Astrocyte (in vitro differentiated cells and primary cell): ENCODE measurements around the gene CLEC4E. TPM values are rescaled to one million over a fixed set of nuclear protein-coding genes. Genes with fewer than 3 reads are reported as not detected.

Experiments used
- DNase-seq: peaks from one replicate; pipeline ENCODE4 v3.0.0-alpha.2; 2010; ENCODE audit warnings: low read depth
- FAIRE-seq: peaks from 2 replicates; lab custom pipeline; 2011; peaks lifted over from hg19 to GRCh38; lab: Jason Lieb, UNC
- H2AFZ ChIP-seq: 2 replicates; pipeline ENCODE4 v1.6.0; 2012; ENCODE audit warnings: low read depth, low read length, inconsistent platforms
- H3K27ac ChIP-seq: 2 replicates; pipeline ENCODE4 v1.5.1; 2011; ENCODE audit warnings: low read depth, low read length, inconsistent platforms
- H3K27me3 ChIP-seq: 2 replicates; pipeline ENCODE4 v1.6.0; 2011; ENCODE audit warnings: low read length, inconsistent platforms; ENCODE audit not compliant: insufficient read depth
- H3K36me3 ChIP-seq: 2 replicates; pipeline ENCODE4 v1.5.1; 2011; ENCODE audit warnings: low read length, inconsistent platforms; ENCODE audit not compliant: insufficient read depth
- H3K4me1 ChIP-seq: 2 replicates; pipeline ENCODE4 v1.5.1; 2011; ENCODE audit warnings: low read length, inconsistent platforms; ENCODE audit not compliant: insufficient read depth
- H3K4me2 ChIP-seq: 2 replicates; pipeline ENCODE4 v1.6.0; 2012; ENCODE audit warnings: low read length, inconsistent platforms
- H3K4me3 ChIP-seq: 2 replicates; pipeline ENCODE4 v1.5.1; 2011; ENCODE audit warnings: low read depth, mild to moderate bottlenecking, low read length, inconsistent platforms; ENCODE audit not compliant: insufficient read depth
- H3K79me2 ChIP-seq: 2 replicates; pipeline ENCODE4 v1.6.0; 2012; ENCODE audit warnings: mild to moderate bottlenecking, low read length, inconsistent platforms; ENCODE audit not compliant: insufficient read depth
- H3K9ac ChIP-seq: 2 replicates; pipeline ENCODE4 v1.6.0; 2012; ENCODE audit warnings: mild to moderate bottlenecking, low read length, inconsistent platforms
- H3K9me3 ChIP-seq: 2 replicates; pipeline ENCODE4 v1.5.1; 2012; ENCODE audit warnings: low read depth, mild to moderate bottlenecking, low read length, inconsistent platforms; ENCODE audit not compliant: insufficient read depth
- H4K20me1 ChIP-seq: 2 replicates; pipeline ENCODE4 v1.6.0; 2012; ENCODE audit warnings: low read length, inconsistent platforms; ENCODE audit not compliant: insufficient read depth
- H3K27ac Mint-ChIP-seq: one replicate; pipeline ENCODE4 v1.8.0; 2021; ENCODE audit warnings: mild to moderate bottlenecking, mixed read lengths; ENCODE audit not compliant: unreplicated experiment
- H3K27me3 Mint-ChIP-seq: one replicate; pipeline ENCODE4 v1.8.0; 2021; ENCODE audit warnings: low read depth, mixed read lengths; ENCODE audit not compliant: unreplicated experiment
- H3K36me3 Mint-ChIP-seq: one replicate; pipeline ENCODE4 v1.8.0; 2021; ENCODE audit warnings: low read depth, mixed read lengths; ENCODE audit not compliant: unreplicated experiment
- H3K4me1 Mint-ChIP-seq: one replicate; pipeline ENCODE4 v1.8.0; 2021; ENCODE audit warnings: low read depth, mixed read lengths; ENCODE audit not compliant: unreplicated experiment
- H3K4me3 Mint-ChIP-seq: one replicate; pipeline ENCODE4 v1.8.0; 2021; ENCODE audit warnings: mild to moderate bottlenecking, moderate library complexity, mixed read lengths; ENCODE audit not compliant: unreplicated experiment
- H3K9me3 Mint-ChIP-seq: one replicate; pipeline ENCODE4 v1.8.0; 2021; ENCODE audit warnings: mild to moderate bottlenecking, mixed read lengths; ENCODE audit not compliant: unreplicated experiment
- EZH2 ChIP-seq: IDR thresholded peaks from 2 replicates; pipeline ENCODE4 v1.6.1; 2012; ENCODE audit warnings: mild to moderate bottlenecking, low read length, inconsistent platforms; ENCODE audit not compliant: insufficient read depth
- total RNA-seq: library from RNA; stranded (reverse); gene quantifications from 2 replicates; pipeline ENCODE4 v1.2.1, GENCODE V29; 2021
- TF ChIP-seq, protein P1 (sequence below): IDR thresholded peaks from 2 replicates; pipeline ENCODE4 v1.5.1; 2011; ENCODE audit warnings: low read depth, mild to moderate bottlenecking, inconsistent platforms, low read length, moderate library complexity; ENCODE audit not compliant: insufficient read depth

CLEC4E gene
- total RNA-seq, 1 donor from 2014 or later: not detected

DNA sequence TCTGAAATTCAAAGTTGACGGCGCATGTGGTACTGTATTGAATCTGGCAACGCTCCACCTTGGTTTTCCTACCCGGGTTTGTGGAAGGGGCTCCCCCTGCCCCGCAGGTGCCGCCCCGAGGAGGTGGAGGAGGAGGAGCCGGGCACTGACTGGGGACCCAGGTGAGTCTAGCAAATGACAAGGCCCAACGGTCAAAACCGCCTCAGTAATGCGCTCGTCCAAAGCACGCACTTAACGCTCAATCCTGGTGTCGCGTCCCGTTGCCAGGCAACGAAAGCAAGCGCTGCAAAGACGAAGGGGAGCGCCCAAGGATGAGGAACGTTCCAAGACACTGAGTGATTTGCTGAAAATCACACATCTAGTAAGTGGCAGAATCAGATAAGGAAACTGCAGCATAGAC lies 24.0 kb upstream of the CLEC4E start:
- H3K9me3 Mint-ChIP-seq: peaks cover 10% of the 10 kb centered on the region
- no peaks in the 10 kb centered on the region for H4K20me1 ChIP-seq
- DNase-seq (no peak), FAIRE-seq (no peak)
- no peak overlapping the region for H3K4me3 Mint-ChIP-seq
- H3K27ac ChIP-seq: no peak overlapping the region
- H3K9me3 ChIP-seq: no peaks in the 10 kb centered on the region
- no peak overlapping the region for H3K4me2 ChIP-seq
- no peak overlapping the region for H3K27ac Mint-ChIP-seq
- no peaks in the 10 kb centered on the region for H3K4me1 ChIP-seq
- H2AFZ ChIP-seq: no peak overlapping the region
- H3K4me3 ChIP-seq: no peak overlapping the region
- no peaks in the 10 kb centered on the region for H3K36me3 Mint-ChIP-seq
- no peaks in the 10 kb centered on the region for H3K79me2 ChIP-seq
- H3K36me3 ChIP-seq: no peaks in the 10 kb centered on the region
- H3K9ac ChIP-seq: no peak overlapping the region
- H3K4me1 Mint-ChIP-seq: peaks cover 3% of the 10 kb centered on the region
- H3K27me3 ChIP-seq: no peaks in the 10 kb centered on the region
- H3K27me3 Mint-ChIP-seq: no peaks in the 10 kb centered on the region
- TF ChIP-seq, protein P1, sequence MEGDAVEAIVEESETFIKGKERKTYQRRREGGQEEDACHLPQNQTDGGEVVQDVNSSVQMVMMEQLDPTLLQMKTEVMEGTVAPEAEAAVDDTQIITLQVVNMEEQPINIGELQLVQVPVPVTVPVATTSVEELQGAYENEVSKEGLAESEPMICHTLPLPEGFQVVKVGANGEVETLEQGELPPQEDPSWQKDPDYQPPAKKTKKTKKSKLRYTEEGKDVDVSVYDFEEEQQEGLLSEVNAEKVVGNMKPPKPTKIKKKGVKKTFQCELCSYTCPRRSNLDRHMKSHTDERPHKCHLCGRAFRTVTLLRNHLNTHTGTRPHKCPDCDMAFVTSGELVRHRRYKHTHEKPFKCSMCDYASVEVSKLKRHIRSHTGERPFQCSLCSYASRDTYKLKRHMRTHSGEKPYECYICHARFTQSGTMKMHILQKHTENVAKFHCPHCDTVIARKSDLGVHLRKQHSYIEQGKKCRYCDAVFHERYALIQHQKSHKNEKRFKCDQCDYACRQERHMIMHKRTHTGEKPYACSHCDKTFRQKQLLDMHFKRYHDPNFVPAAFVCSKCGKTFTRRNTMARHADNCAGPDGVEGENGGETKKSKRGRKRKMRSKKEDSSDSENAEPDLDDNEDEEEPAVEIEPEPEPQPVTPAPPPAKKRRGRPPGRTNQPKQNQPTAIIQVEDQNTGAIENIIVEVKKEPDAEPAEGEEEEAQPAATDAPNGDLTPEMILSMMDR: no peak
- no peak for TF ChIP-seq EZH2

DNA sequence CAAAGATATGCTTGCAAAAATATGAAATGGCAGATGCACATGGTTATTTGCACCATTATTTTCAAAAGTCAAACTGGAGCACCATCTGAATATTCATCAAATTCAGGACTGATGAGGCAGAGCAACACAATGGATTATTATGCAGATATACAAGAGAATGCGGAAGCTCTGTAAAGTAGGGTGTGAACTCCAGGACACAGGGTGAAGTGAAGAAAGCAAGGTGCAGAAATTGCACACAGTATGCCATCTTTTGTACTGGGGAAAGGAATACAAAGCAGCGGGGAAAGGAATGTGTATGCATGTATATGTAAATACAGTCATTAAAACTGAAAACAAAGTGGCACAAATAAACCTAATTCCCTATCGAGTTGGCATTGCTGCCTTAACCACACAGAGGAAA lies 22.7 kb upstream of the CLEC4E start:
- no peaks in the 10 kb centered on the region for H3K79me2 ChIP-seq
- no peaks in the 10 kb centered on the region for H4K20me1 ChIP-seq
- H3K9me3 Mint-ChIP-seq: peaks cover 10% of the 10 kb centered on the region
- no peaks in the 10 kb centered on the region for H3K27me3 ChIP-seq
- no peaks in the 10 kb centered on the region for H3K9me3 ChIP-seq
- no peaks in the 10 kb centered on the region for H3K36me3 ChIP-seq
- no peak overlapping the region for H3K4me3 Mint-ChIP-seq
- H3K9ac ChIP-seq: no peak overlapping the region
- H3K4me1 Mint-ChIP-seq: peaks cover 8% of the 10 kb centered on the region
- DNase-seq: no peak
- TF ChIP-seq, protein P1: no peak
- no peak for TF ChIP-seq EZH2
- no peaks in the 10 kb centered on the region for H3K36me3 Mint-ChIP-seq
- H3K27me3 Mint-ChIP-seq: no peaks in the 10 kb centered on the region
- no peak for FAIRE-seq
- H3K4me1 ChIP-seq: no peaks in the 10 kb centered on the region
- H3K4me3 ChIP-seq: no peak overlapping the region
- H3K27ac ChIP-seq: no peak overlapping the region
- H3K27ac Mint-ChIP-seq: no peak overlapping the region
- H2AFZ ChIP-seq: no peak overlapping the region
- H3K4me2 ChIP-seq: no peak overlapping the region

DNA sequence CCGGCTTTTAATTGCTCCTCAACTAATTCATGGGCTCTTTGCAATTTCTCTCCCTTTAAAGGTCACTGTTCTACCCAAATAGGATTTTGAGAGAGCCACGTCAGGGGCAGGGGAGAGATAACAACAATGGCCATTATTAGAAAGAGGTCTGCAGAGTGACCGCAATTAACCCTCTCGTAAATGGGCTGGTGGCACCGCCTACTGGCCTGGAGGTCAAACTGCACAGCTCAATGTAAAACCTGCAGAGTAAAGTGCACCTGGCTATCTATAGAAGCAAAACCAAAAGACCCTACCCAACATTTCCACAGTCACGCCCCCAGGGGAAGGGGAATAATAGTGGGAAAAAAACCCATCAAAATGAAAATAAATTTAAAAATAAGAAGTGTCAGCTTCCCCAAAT lies 21.6 kb upstream of the CLEC4E start:
- Mint-ChIP-seq H3K27ac (no peak overlapping the region), H3K27me3 (no peaks in the 10 kb centered on the region), H3K4me1 (peaks cover 8% of the 10 kb centered on the region), H3K4me3 (no peak overlapping the region), H3K36me3 (no peaks in the 10 kb centered on the region), H3K9me3 (peaks cover 9% of the 10 kb centered on the region)
- no peak for TF ChIP-seq EZH2
- TF ChIP-seq, protein P1: no peak
- Histone ChIP-seq H3K9me3 (no peaks in the 10 kb centered on the region), H3K36me3 (no peaks in the 10 kb centered on the region), H3K27ac (no peak overlapping the region), H3K4me3 (no peak overlapping the region), H3K4me2 (no peak overlapping the region), H3K27me3 (no peaks in the 10 kb centered on the region), H3K4me1 (no peaks in the 10 kb centered on the region), H4K20me1 (no peaks in the 10 kb centered on the region), H3K79me2 (no peaks in the 10 kb centered on the region), H3K9ac (no peak overlapping the region), H2AFZ (no peak overlapping the region)
- DNase-seq (no peak), FAIRE-seq (no peak)
